OCI-LY1 (cell line): Measurements from ENCODE around the gene PPP1R2.

Experiments used
- EZH2 ChIP-seq: fragments of 200-600 bp; sonication (generic), shearing (Covaris generic); IDR thresholded peaks from 2 replicates; pipeline ENCODE4 v1.8.0; 2017; ENCODE audit warnings: borderline replicate concordance, mixed run types, mild to moderate bottlenecking, antibody characterized with exemption, low read length, moderate library complexity, mixed read lengths
- TF ChIP-seq, protein P1 (sequence below): fragments of 200-600 bp; sonication (generic), shearing (Covaris generic); IDR thresholded peaks from 2 replicates; pipeline ENCODE4 v1.5.1; 2017; ENCODE audit warnings: mild to moderate bottlenecking, antibody characterized with exemption, low read length, moderate library complexity, mixed read lengths

GRCh38 chr3:195511136-195511535 is 32.0 kb downstream of the PPP1R2 start:
- TF ChIP-seq, protein P1, sequence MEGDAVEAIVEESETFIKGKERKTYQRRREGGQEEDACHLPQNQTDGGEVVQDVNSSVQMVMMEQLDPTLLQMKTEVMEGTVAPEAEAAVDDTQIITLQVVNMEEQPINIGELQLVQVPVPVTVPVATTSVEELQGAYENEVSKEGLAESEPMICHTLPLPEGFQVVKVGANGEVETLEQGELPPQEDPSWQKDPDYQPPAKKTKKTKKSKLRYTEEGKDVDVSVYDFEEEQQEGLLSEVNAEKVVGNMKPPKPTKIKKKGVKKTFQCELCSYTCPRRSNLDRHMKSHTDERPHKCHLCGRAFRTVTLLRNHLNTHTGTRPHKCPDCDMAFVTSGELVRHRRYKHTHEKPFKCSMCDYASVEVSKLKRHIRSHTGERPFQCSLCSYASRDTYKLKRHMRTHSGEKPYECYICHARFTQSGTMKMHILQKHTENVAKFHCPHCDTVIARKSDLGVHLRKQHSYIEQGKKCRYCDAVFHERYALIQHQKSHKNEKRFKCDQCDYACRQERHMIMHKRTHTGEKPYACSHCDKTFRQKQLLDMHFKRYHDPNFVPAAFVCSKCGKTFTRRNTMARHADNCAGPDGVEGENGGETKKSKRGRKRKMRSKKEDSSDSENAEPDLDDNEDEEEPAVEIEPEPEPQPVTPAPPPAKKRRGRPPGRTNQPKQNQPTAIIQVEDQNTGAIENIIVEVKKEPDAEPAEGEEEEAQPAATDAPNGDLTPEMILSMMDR = no peak
- TF ChIP-seq EZH2 = no peak
